Erythroblast (primary cell): Measurements from ENCODE around the gene OR6J1.

Experiments used
- GATA1 ChIP-seq: IDR thresholded peaks from 2 replicates; pipeline ENCODE4 v1.6.1; 2011; ENCODE audit warnings: low read depth, mild to moderate bottlenecking, control low read depth, low read length, moderate library complexity
- POLR2A ChIP-seq: IDR thresholded peaks from 2 replicates; pipeline ENCODE4 v1.6.1; 2011; ENCODE audit warnings: mild to moderate bottlenecking, low read length

DNA sequence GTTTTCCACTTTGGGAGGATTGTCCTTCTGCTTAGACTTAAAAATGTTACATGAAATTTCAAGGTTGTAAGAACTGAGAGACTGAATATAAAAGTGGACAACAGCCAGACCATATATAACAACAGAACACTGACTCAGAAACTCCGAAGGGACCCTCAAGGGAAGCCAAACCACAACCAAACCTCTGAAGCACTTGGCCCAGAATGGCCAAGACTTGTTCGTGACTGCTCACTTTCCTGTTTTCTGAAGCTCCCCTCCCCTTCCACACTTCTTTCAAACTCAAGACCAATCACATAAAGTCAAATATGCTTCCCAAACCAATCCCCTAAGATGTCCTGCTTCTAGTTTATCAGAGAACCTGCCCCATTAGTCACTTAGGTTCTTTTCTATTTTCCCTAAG, 13.7 kb downstream of the OR6J1 start:
- TF ChIP-seq POLR2A (no peak), GATA1 (no peak)
